ENCODE measurements around the gene KANTR.

KANTR gene

GRCh38 chrX:53084863-53085262 lies 9.1 kb upstream of the KANTR start:
- H3K27ac ChIP-seq (ENCODE audit: low read depth, low read length): no peak overlapping the region
- no peaks in the 10 kb centered on the region for H3K36me3 ChIP-seq (ENCODE audit: low read length)
- H3K27me3 ChIP-seq (ENCODE audit: low read length): no peaks in the 10 kb centered on the region

DNA sequence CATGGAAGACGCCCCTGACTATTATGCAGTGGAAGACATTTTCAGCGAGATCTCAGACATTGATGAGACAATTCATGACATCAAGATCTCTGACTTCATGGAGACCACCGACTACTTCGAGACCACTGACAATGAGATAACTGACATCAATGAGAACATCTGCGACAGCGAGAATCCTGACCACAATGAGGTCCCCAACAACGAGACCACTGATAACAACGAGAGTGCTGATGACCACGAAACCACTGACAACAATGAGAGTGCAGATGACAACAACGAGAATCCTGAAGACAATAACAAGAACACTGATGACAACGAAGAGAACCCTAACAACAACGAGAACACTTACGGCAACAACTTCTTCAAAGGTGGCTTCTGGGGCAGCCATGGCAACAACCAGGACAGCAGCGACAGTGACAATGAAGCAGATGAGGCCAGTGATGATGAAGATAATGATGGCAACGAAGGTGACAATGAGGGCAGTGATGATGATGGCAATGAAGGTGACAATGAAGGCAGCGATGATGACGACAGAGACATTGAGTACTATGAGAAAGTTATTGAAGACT lies 8.2 kb upstream of the KANTR start:
- Histone ChIP-seq H2AFZ (ENCODE audit: low read depth, low read length, severe bottlenecking) (no peak overlapping the region), H3K4me3 (ENCODE audit: insufficient read depth, low read length, poor library complexity, severe bottlenecking) (no peak overlapping the region), H3K36me3 (ENCODE audit: low read length) (no peaks in the 10 kb centered on the region), H3K9ac (ENCODE audit: low read length) (no peak overlapping the region), H3K27ac (ENCODE audit: low read depth, low read length) (no peak overlapping the region), H3K79me2 (ENCODE audit: insufficient read depth, low read length) (peaks cover 14% of the 10 kb centered on the region; the same call in 1 of the 2 replicates), H3K4me2 (ENCODE audit: low read depth, low read length, poor library complexity, severe bottlenecking) (no peak overlapping the region), H3F3A (ENCODE audit: insufficient read depth) (peaks cover 3% of the 10 kb centered on the region; the same call in 1 of the 2 replicates), H3K9me2 (replicated peaks; ENCODE audit: insufficient read depth, low read length) (no peaks in the 10 kb centered on the region), H3K27me3 (ENCODE audit: low read length) (no peaks in the 10 kb centered on the region), H3K9me3 (ENCODE audit: insufficient read depth, low read length) (no peaks in the 10 kb centered on the region), H4K20me1 (ENCODE audit: low read depth, low read length) (no peaks in the 10 kb centered on the region)
- TF ChIP-seq EZH2phosphoT487 (conservative IDR thresholded peaks at IDR 0.05; ENCODE audit: low read length): no peak
- TF ChIP-seq, protein P1, sequence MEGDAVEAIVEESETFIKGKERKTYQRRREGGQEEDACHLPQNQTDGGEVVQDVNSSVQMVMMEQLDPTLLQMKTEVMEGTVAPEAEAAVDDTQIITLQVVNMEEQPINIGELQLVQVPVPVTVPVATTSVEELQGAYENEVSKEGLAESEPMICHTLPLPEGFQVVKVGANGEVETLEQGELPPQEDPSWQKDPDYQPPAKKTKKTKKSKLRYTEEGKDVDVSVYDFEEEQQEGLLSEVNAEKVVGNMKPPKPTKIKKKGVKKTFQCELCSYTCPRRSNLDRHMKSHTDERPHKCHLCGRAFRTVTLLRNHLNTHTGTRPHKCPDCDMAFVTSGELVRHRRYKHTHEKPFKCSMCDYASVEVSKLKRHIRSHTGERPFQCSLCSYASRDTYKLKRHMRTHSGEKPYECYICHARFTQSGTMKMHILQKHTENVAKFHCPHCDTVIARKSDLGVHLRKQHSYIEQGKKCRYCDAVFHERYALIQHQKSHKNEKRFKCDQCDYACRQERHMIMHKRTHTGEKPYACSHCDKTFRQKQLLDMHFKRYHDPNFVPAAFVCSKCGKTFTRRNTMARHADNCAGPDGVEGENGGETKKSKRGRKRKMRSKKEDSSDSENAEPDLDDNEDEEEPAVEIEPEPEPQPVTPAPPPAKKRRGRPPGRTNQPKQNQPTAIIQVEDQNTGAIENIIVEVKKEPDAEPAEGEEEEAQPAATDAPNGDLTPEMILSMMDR (IDR thresholded peaks at IDR 0.05; ENCODE audit: insufficient read depth, low read length, poor library complexity, severe bottlenecking): no peak

More at GRCh38 chrX:53084863-53085262, 9.1 kb upstream of the KANTR start:
- H3K4me2 ChIP-seq (ENCODE audit: low read depth, low read length, poor library complexity, severe bottlenecking): no peak overlapping the region
- H3K9me2 ChIP-seq (replicated peaks; ENCODE audit: insufficient read depth, low read length): no peaks in the 10 kb centered on the region
- peaks cover 9% of the 10 kb centered on the region; the same call in 1 of the 2 replicates for H3F3A ChIP-seq (ENCODE audit: insufficient read depth)
- no peaks in the 10 kb centered on the region for H4K20me1 ChIP-seq (ENCODE audit: low read depth, low read length)
- H3K9ac ChIP-seq (ENCODE audit: low read length): no peak overlapping the region
- H3K9me3 ChIP-seq (ENCODE audit: insufficient read depth, low read length): no peaks in the 10 kb centered on the region
- no peak overlapping the region for H2AFZ ChIP-seq (ENCODE audit: low read depth, low read length, severe bottlenecking)
- H3K79me2 ChIP-seq (ENCODE audit: insufficient read depth, low read length): peaks cover 14% of the 10 kb centered on the region; the same call in 1 of the 2 replicates
- no peak overlapping the region for H3K4me3 ChIP-seq (ENCODE audit: insufficient read depth, low read length, poor library complexity, severe bottlenecking)
- TF ChIP-seq, protein P1 (IDR thresholded peaks at IDR 0.05; ENCODE audit: insufficient read depth, low read length, poor library complexity, severe bottlenecking): no peak
- no peak for TF ChIP-seq EZH2phosphoT487 (conservative IDR thresholded peaks at IDR 0.05; ENCODE audit: low read length)

GRCh38 chrX:53086464-53086863 lies 7.5 kb upstream of the KANTR start:
- no peaks in the 10 kb centered on the region for H3F3A ChIP-seq (ENCODE audit: insufficient read depth)
- no peak overlapping the region for H2AFZ ChIP-seq (ENCODE audit: low read depth, low read length, severe bottlenecking)
- H3K4me3 ChIP-seq (ENCODE audit: insufficient read depth, low read length, poor library complexity, severe bottlenecking): no peak overlapping the region
- H3K4me2 ChIP-seq (ENCODE audit: low read depth, low read length, poor library complexity, severe bottlenecking): no peak overlapping the region
- TF ChIP-seq, protein P1 (IDR thresholded peaks at IDR 0.05; ENCODE audit: insufficient read depth, low read length, poor library complexity, severe bottlenecking): no peak
- no peak for TF ChIP-seq EZH2phosphoT487 (conservative IDR thresholded peaks at IDR 0.05; ENCODE audit: low read length)
- no peaks in the 10 kb centered on the region for H4K20me1 ChIP-seq (ENCODE audit: low read depth, low read length)
- H3K79me2 ChIP-seq (ENCODE audit: insufficient read depth, low read length): peaks cover 14% of the 10 kb centered on the region; the same call in 1 of the 2 replicates
- no peaks in the 10 kb centered on the region for H3K9me2 ChIP-seq (replicated peaks; ENCODE audit: insufficient read depth, low read length)
- H3K9ac ChIP-seq (ENCODE audit: low read length): no peak overlapping the region
- H3K27me3 ChIP-seq (ENCODE audit: low read length): no peaks in the 10 kb centered on the region
- H3K27ac ChIP-seq (ENCODE audit: low read depth, low read length): no peak overlapping the region
- no peaks in the 10 kb centered on the region for H3K9me3 ChIP-seq (ENCODE audit: insufficient read depth, low read length)
- H3K36me3 ChIP-seq (ENCODE audit: low read length): no peaks in the 10 kb centered on the region
